Ecto neural progenitor cell (in vitro differentiated cells): ENCODE measurements around the gene ACSL5.
"Not testable (repeated sequence)": the region's sequence is repeated elsewhere in the genome, so short reads cannot be mapped to it uniquely, and the experiment has no call there.

Source experiments
- DNase-seq: peaks from one replicate; pipeline ENCODE4 v3.0.0-alpha.2; 2018; ENCODE audit warnings: low spot score

ACSL5 gene

GRCh38 chr10:112349521-112350085 lies 24.3 kb upstream of the ACSL5 start:
- DNase-seq: no peak

GRCh38 chr10:112351146-112351545 lies 22.8 kb upstream of the ACSL5 start:
- no peak for DNase-seq

GRCh38 chr10:112352044-112352443 lies 21.9 kb upstream of the ACSL5 start:
- DNase-seq: no peak

DNA sequence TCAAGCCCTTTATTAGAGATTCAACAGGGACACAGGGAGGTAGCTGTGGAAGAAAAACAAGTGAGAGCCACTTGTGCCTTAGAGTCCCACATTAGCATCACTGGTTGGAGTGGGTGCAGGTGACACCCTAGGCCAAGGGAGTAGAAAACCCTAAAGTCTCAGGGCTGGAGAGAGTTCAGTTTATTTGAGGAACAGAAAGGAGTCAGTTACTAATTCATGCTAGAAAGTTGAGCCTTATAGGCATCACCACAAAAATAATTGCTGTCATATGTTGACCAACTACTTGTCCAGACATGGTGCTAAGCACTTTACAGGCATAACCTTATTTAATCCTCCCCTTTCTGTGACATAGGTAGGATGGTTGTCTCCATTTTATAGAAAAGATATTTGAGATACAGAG lies 20.9 kb upstream of the ACSL5 start:
- no peak for DNase-seq

DNA sequence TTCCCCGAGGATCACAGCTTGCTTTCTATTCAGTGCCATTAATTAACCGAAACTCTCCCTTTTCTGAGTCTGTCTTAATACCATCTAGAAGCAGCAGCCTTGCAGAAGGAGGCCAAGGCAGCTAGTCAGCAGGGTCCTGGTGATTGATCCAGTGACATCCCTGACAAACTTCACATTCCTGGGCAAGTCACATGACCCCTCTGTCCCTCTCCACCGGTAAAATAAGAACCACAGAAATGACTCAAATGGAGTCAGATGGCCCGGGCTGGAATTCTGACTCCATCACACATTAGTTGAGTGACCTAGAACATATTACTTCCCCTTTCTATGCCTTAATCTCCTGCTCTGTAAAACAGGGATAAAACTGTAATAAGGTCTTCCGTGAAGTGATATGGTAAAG lies 17.2 kb upstream of the ACSL5 start:
- no peak for DNase-seq

- no peak for DNase-seq
These were observed 14.2 kb upstream of the ACSL5 start for GRCh38 chr10:112359606-112360307.

- DNase-seq: no peak
These were observed 13.3 kb upstream of the ACSL5 start for GRCh38 chr10:112360308-112361270.

- DNase-seq: no peak
These were observed 11.8 kb upstream of the ACSL5 start for GRCh38 chr10:112361951-112362751.

- no peak for DNase-seq
These were observed 11.1 kb upstream of the ACSL5 start for GRCh38 chr10:112362833-112363232.

DNA sequence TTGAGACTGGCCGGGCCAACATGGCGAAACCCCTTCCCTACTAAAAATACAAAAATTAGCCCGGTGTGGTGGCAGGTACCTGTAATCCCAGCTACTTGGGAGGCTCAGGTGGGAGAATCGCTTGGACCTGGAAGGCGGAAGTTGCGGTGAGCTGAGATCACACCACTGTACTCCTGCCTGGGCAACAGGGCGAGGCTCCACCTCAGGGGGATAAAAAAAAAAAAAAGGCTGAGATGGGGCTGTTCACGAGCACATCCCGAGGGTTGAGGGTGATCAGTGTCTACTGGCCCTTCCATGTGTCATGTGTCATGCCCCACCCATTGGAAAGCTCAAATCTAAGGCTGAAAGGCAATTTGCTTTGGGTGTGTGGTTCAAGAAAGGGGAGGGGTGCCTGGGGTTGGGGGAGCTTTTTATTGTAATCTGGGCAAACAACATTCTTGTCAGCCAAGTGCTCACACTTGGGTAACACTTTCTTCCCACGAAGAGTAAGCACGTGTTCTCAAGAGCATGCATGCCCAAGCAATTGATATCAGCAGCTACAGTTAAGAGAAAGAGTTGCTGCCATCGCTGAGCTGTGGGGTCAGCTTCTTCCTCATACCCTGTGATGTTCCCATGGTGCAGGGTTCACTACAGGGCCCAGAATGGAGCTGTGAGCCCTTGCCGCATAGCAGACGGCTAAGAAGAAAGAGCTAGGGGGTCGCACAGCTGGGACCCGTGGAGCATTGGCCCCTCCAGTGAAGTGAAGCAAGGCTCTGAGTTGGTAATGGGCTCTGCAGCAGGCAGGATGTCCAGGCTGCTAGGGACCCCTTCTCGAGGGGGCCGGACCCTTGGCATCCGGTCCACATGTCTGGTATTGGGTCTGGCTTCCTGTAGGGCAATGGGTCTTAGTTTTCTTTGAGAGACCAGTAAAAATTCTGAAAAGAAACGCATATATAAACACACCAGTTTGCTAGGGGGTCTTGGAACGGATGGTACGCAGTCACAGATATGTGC lies 9.9 kb upstream of the ACSL5 start:
- no peak for DNase-seq

- DNase-seq: no peak
These were observed 8.9 kb upstream of the ACSL5 start for GRCh38 chr10:112365014-112365432.

- DNase-seq: no peak
These were observed 8.5 kb upstream of the ACSL5 start for GRCh38 chr10:112365451-112365850.

GRCh38 chr10:112366992-112367391 lies 6.9 kb upstream of the ACSL5 start:
- DNase-seq: no peak

- DNase-seq: no peak
These were observed 6.4 kb upstream of the ACSL5 start for GRCh38 chr10:112367516-112367915.

GRCh38 chr10:112369495-112370423 lies 4.2 kb upstream of the ACSL5 start:
- DNase-seq: no peak

DNA sequence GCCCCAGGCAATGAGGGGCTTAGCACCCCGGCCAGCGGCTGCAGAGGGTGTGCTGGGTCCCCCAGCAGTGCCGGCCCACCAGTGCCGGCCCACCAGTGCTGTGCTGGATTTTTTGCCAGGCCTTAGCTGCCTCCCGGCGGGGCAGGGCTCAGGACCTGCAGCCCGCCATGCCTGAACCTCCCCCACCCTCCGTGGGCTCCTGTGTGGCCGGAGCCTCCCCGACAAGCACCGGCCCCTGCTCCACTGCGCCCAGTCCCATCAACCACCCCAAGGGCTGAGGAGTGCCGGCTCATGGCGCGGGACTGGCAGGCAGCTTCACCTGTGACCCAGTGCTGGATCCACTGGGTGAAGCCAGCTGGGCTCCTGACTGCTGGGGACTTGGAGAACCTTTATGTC lies 3.5 kb upstream of the ACSL5 start:
- no peak for DNase-seq

DNA sequence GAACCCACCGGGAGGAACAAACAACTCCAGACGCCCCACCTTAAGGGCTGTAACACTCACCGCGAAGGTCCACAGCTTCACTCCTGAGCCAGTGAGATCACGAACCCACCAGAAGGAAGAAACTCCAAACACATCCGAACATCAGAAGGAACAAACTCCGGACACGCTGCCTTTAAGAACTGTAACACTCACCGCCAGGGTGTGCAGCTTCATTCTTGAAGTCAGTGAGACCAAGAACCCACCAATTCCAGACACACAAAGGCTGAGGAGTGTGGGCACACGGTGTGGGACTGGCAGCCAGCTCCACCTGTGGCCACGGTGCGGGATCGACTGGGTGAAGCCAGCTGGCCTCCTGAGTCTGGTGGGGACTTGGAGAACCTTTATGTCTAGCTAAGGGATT lies 2.6 kb upstream of the ACSL5 start:
- DNase-seq: not testable (repeated sequence)

DNA sequence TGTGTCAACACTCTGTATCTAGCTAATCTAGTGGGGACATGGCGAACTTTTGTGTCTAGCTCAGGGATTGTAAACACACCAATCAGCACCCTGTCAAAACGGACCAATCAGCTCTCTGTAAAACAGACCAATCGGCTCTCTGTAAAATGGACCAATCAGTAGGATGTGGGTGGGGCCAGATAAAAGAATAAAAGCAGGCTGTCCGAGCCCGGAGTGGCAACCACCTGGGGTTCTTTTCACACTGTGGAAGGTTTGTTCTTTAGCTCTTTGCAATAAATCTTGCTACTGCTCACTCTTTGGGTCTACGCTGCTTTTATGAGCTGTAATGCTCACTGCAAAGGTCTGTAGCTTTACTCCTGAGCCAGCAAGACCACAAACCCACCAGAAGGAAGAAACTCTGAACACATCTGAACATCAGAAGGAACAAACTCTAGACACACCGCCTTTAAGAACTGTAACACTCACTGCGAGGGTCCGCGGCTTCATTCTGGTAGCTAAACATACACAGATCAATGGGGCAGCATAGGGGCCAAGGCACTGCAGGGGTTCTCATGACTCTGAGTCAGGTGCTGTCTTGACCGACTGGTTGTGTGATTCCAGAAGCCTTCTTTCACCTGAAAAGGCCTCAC lies 1.6 kb upstream of the ACSL5 start:
- not testable (repeated sequence) for DNase-seq
